ENCODE results near the gene POLR1A. TPM values are rescaled to one million over a fixed set of nuclear protein-coding genes. Genes with fewer than 3 reads are reported as not detected.

Gene POLR1A
- total RNA-seq, 2 experiments from 2014 or later = 25.2 to 29.7 TPM

DNA sequence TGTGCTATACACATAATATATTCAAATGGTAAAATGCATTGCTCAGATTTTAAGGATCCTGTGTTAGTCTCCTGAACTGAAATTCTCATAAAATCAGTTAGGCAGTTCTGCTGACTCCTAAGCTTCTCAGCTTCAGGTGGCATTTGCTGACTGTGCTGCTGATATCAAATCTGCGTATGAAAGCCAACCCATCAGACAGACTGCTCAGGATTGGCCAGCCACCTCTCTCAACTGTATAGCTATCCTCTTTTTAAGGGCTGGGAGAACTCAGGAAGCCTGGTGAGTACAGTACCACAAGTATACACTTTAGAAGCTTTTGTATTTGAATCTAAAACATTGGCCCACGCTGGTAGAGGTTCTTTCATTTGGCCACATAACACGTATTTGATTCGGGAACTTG is 29.0 kb upstream of the POLR1A start:
- POLR2A ChIA-PET = no interaction called here
- Mint-ChIP-seq H3K27ac (no peak overlapping the region), H3K4me1 (peaks cover 5% of the 10 kb centered on the region)

DNA sequence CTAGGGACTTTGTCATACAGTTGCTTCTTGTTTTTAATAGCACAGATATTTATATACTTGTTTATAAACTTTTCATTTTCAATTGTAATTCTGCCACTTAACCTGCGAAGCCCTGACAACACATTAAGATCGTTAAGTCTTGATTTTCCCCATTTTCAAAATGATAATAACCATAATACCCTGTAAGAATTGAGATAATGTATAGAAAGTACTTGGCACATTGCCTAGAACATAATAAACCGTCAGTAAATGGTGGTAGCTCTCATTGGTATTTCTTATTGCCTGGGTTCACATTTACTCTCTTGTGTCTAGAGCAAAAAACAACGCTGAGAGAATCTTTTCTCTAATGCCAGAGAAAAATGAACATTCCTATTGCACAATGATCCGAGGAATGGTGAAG is 19.0 kb upstream of the POLR1A start:
- CTCF ChIA-PET = interaction anchor here (1.5 kb wide), 1 partner anchor 45 kb away, joined by 3 read pairs; no protein-coding TSS in a partner anchor
- POLR2A ChIA-PET = no interaction called here
- peaks cover 79% of the 10 kb centered on the region for H3K36me3 Mint-ChIP-seq (ENCODE audit: low read depth)
- H3K9me3 Mint-ChIP-seq = no peaks in the 10 kb centered on the region
- no peaks in the 10 kb centered on the region for H3K27me3 Mint-ChIP-seq
- no peak for DNase-seq
- H3K4me1 Mint-ChIP-seq = no peaks in the 10 kb centered on the region
- H3K27ac Mint-ChIP-seq = no peak overlapping the region
- H3K4me3 Mint-ChIP-seq = no peak overlapping the region

More for the DNA sequence above, 29.0 kb upstream of the POLR1A start:
- H3K36me3 Mint-ChIP-seq (ENCODE audit: low read depth) = peaks cover 95% of the 10 kb centered on the region
- no peak for DNase-seq
- H3K9me3 Mint-ChIP-seq = no peaks in the 10 kb centered on the region
- CTCF ChIA-PET = interaction anchor here (1.4 to 1.8 kb wide), 2 partner anchors 46 to 307 kb away, joined by 3 to 5 read pairs; no protein-coding TSS in a partner anchor
- no peaks in the 10 kb centered on the region for H3K27me3 Mint-ChIP-seq
- H3K4me3 Mint-ChIP-seq = no peak overlapping the region

DNA sequence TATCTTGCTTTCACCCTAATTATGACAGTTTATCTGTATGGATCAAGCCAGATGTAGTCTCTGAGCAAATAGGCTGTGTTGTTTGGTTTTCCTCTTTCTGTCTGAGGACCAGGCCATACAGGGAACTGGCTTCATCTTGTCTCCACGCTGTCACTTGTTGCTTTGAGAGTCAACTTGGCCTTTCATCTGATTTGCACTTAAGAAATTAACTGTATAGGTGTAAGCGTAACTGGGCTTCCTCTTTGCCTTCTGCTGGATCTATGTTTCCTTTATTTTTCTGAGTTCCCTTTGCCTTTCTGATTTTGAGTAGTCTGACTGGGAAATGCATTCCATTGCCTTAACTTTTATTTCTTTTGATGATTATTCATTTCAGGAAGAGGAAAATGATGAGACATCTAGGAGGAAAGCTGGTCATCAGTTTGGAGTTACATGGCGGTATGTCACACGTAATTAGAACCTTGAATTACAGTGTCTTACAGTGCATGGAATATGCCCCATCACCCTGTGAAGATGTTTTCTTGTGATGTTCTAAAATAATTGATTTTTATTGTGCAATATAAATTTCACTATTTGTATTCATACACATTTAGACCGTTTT is 17.7 kb upstream of the POLR1A start:
- no peaks in the 10 kb centered on the region for H3K9me3 Mint-ChIP-seq
- H3K4me3 Mint-ChIP-seq = no peak overlapping the region
- H3K4me1 Mint-ChIP-seq = no peaks in the 10 kb centered on the region
- ChIA-PET CTCF (interaction anchor here (0.6 to 1.5 kb wide), 2 partner anchors 43 to 243 kb away, joined by 3 read pairs; no protein-coding TSS in a partner anchor), POLR2A (no interaction called here)
- peaks cover 80% of the 10 kb centered on the region for H3K36me3 Mint-ChIP-seq (ENCODE audit: low read depth)
- no peak overlapping the region for H3K27ac Mint-ChIP-seq
- no peaks in the 10 kb centered on the region for H3K27me3 Mint-ChIP-seq
- DNase-seq = no peak

DNA sequence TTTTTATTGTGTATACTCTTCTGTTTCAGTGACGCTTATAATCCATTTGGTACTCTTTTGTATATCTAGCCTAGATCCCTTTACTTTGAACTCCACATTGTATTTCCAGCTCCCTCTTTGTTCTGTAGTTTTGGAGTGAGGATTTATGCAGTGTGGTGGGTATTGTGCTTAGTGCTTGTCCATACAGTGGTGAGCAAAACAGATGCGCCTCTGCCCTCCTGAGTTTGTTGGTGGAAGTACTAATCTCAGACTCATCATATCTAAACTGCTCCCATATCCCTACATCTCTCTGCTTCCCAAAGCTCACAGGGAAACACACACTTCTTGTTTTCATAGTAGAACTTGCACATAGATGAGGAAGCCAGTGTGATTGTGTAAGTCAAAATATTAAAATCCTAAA is 12.4 kb upstream of the POLR1A start:
- no peak overlapping the region for H3K27ac Mint-ChIP-seq
- ChIA-PET POLR2A (interaction anchor here (1.4 to 2.9 kb wide), 3 partner anchors 8 to 18 kb away, joined by 5 to 10 read pairs (median 5); no protein-coding TSS in a partner anchor), CTCF (interaction anchor here (1.6 kb wide), 1 partner anchor 291 kb away, joined by 6 read pairs; no protein-coding TSS in a partner anchor)
- H3K27me3 Mint-ChIP-seq = no peaks in the 10 kb centered on the region
- DNase-seq = no peak
- peaks cover 81% of the 10 kb centered on the region for H3K36me3 Mint-ChIP-seq (ENCODE audit: low read depth)
- no peaks in the 10 kb centered on the region for H3K9me3 Mint-ChIP-seq
- H3K4me1 Mint-ChIP-seq = no peaks in the 10 kb centered on the region
- no peak overlapping the region for H3K4me3 Mint-ChIP-seq

DNA sequence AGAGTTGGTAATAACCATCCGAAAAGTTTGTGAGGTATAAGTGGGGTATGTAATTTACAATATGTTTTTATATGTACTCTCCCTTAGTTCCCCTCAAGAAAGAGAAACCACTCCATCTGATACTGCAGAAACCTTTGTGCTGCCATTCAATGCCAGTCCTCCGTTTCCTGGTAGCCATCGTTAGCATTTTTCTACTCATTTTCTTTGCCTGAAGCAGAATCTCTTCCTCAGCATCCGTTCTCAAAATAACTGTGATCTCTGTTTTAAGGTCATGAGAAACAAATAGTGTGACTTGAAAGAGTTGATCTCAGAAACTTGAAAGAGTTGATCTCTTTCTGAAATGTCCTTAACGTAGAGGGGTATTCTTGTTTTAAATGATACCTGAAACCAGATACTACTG is 1.3 kb upstream of the POLR1A start:
- no peak for DNase-seq

DNA sequence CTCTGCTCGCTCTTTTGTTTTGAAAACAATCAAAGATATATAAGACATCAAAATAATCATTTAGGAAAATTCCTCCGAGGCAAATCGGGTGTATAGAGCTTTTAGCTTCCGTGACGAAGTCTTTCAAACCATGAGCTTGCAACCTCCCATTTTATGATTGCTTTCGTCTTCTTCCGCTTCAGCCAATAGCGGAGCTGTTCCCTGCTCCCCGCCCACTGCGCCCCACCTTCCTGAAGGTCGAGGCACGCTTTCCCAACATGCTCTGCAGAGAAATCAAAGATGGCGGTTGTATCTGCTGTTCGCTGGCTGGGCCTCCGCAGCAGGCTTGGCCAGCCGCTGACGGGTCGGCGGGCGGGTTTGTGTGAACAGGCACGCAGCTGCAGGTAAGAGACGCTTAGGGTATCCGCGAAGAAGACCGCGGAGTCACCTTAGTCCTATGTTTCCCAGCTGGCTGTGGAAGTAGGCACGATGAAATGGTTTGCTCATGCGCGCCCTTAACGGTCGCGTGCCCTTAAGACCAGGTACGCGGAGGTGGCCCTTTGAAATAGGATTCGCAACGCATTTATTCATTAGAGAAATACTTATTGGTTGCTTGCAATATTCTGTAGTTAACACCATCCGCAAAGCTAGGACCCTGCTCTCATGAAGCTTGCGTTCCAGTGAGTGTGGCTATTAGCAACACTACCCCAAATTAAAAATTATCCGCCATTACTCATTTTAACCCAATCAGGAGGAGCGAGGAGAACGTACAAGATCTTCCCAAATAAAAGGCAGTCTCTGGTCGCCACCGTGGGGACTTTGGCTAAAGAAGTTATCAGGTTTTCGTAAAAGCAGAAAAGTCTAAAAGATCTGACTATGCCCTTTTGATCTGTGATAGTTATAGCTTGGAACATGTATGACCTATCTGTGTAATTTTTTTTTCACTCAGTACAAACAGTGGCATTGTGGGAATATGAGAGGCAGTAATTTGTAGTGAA is 571 bp upstream of the POLR1A start, which contains the start of gene PTCD3:
Gene PTCD3, plus strand, starts transcription at position 267 of the 977 bp plus-strand sequence. Its CDS starts 13 bp downstream, at position 280.
- peaks cover 3% of the 10 kb centered on the region for H3K9me3 Mint-ChIP-seq
- no peaks in the 10 kb centered on the region for H3K27me3 Mint-ChIP-seq
- POLR2A ChIA-PET = interaction anchor here (0.6 to 2.1 kb wide), 46 partner anchors 9 to 567 kb away, joined by 3 to 21 read pairs (median 4); partner anchors contain the start of genes IMMT, KDM3A, MAT2A and MRPL35
- H3K27ac Mint-ChIP-seq = peak within 1 kb of the TSS; percentile 92
- peaks cover 55% of the 10 kb centered on the region for H3K4me1 Mint-ChIP-seq
- CTCF ChIA-PET = interaction anchor here (0.9 to 2.9 kb wide), 9 partner anchors 10 to 279 kb away, joined by 3 to 17 read pairs (median 6); no protein-coding TSS in a partner anchor
- H3K4me3 Mint-ChIP-seq = peak within 1 kb of the TSS; percentile 80
- peak; percentile 96 for DNase-seq
- H3K36me3 Mint-ChIP-seq (ENCODE audit: low read depth) = peaks cover 59% of the 10 kb centered on the region

More for the DNA sequence above, 1.3 kb upstream of the POLR1A start:
- peak overlapping the region; percentile 80 for H3K4me3 Mint-ChIP-seq
- ChIA-PET POLR2A (interaction anchor here (1.0 to 2.1 kb wide), 22 partner anchors 9 to 568 kb away, joined by 3 to 21 read pairs (median 8); partner anchors contain the start of genes IMMT, KDM3A, MAT2A and ST3GAL5), CTCF (interaction anchor here (1.5 to 2.9 kb wide), 5 partner anchors 27 to 279 kb away, joined by 5 to 17 read pairs (median 8); no protein-coding TSS in a partner anchor)
- peaks cover 3% of the 10 kb centered on the region for H3K9me3 Mint-ChIP-seq
- peaks cover 57% of the 10 kb centered on the region for H3K36me3 Mint-ChIP-seq (ENCODE audit: low read depth)
- H3K27ac Mint-ChIP-seq = peak overlapping the region; percentile 92
- H3K4me1 Mint-ChIP-seq = peaks cover 49% of the 10 kb centered on the region
- H3K27me3 Mint-ChIP-seq = no peaks in the 10 kb centered on the region

DNA sequence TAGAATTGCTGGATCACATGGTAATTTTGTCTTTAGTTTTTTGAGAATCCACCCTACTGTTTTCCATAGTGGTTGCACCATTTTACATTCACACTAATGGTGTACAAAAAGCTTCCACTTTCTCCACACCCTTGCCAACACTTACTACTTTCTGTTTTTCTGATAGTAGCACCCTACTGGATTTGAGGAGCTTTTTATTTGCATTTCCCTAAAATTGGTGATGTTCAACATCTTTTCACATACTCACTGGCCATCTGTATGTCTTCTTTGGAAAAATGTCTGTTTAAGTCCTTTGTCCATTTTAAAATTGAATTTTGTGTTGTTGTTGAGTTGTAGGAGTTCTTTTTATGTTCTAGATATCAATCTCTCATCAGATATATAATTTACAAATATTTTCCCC is 3.5 kb downstream of the POLR1A start:
- Mint-ChIP-seq H3K4me3 (no peak overlapping the region), H3K4me1 (peaks cover 52% of the 10 kb centered on the region)
- POLR2A ChIA-PET = interaction anchor here (1.1 kb wide), 1 partner anchor 13 kb away, joined by 3 read pairs; no protein-coding TSS in a partner anchor

DNA sequence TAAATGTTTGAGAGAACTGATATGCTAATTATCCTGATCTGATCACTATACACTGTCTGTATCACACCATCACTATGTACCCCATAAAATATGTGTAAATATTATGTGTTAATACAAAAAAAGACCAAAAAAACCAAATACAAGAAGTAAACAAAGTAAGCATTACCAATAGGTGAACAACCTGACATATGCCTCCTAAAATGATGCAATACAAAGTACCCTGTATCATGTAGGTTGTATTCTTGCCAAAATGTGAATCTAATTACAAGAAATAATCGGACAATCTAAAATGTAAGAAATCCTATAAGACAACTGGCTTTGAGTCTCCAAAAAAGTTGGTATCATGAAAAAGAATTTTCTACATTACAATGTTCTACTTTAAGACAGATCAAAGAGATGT is 7.8 kb downstream of the POLR1A start:
- peaks cover 3% of the 10 kb centered on the region for H3K9me3 Mint-ChIP-seq
- CTCF ChIA-PET = interaction anchor here (0.8 to 1.5 kb wide), 3 partner anchors 10 to 270 kb away, joined by 4 read pairs; no protein-coding TSS in a partner anchor
- H3K4me1 Mint-ChIP-seq = peaks cover 38% of the 10 kb centered on the region
- no peaks in the 10 kb centered on the region for H3K27me3 Mint-ChIP-seq
- H3K27ac Mint-ChIP-seq = no peak overlapping the region
- no peak overlapping the region for H3K4me3 Mint-ChIP-seq
- H3K36me3 Mint-ChIP-seq (ENCODE audit: low read depth) = peaks cover 62% of the 10 kb centered on the region
- POLR2A ChIA-PET = no interaction called here
- DNase-seq = no peak

More for the DNA sequence above, 3.5 kb downstream of the POLR1A start:
- no peak for DNase-seq
- CTCF ChIA-PET = interaction anchor here (1.3 to 1.8 kb wide), 2 partner anchors 14 to 275 kb away, joined by 3 to 5 read pairs; no protein-coding TSS in a partner anchor
- H3K27me3 Mint-ChIP-seq = no peaks in the 10 kb centered on the region
- H3K36me3 Mint-ChIP-seq (ENCODE audit: low read depth) = peaks cover 50% of the 10 kb centered on the region
- no peak overlapping the region for H3K27ac Mint-ChIP-seq
- peaks cover 3% of the 10 kb centered on the region for H3K9me3 Mint-ChIP-seq

DNA sequence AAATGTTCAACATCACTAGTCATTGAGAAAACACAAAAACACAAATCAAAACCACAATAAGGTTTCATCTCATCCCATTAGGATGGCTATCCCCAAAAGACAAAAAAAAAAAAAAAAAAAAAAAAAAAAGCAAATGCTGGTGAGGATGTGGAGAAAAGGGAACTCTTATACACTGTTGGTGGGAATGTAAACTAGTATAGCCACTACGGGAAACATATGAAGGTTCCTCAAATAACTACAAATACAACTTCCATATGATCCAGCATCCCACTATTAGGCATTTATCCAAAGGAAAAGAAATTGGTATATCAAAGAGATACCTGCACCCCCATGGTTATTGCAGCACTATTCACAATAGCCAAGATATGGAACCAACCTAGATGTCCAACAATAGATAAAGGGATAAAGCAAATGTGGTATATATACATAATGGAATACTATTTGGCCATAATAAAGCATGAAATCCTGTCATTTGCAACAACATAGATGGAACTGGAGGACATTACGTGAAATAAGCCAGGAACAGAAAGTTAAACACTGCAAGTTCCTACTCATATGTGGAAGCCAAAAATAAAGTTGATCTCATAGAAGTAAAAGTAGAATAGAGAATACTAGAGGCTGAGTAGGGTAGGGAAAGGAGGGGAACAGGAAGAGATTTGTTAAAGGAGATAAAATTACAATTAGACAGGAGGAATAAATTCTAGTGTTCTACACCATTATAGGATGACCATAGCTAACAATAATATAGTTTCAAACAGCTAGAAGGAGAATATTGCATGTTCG is 8.4 kb downstream of the POLR1A start:
- no peak overlapping the region for H3K27ac Mint-ChIP-seq
- H3K4me3 Mint-ChIP-seq = no peak overlapping the region
- H3K9me3 Mint-ChIP-seq = peaks cover 1% of the 10 kb centered on the region
- ChIA-PET CTCF (interaction anchor here (1.4 to 1.5 kb wide), 2 partner anchors 9 to 270 kb away, joined by 4 to 9 read pairs; no protein-coding TSS in a partner anchor), POLR2A (interaction anchor here (2.8 kb wide), 1 partner anchor 9 kb away, joined by 12 read pairs; the partner anchor contains the start of genes POLR1A and PTCD3)
- peaks cover 56% of the 10 kb centered on the region for H3K36me3 Mint-ChIP-seq (ENCODE audit: low read depth)
- no peaks in the 10 kb centered on the region for H3K27me3 Mint-ChIP-seq
- H3K4me1 Mint-ChIP-seq = peaks cover 32% of the 10 kb centered on the region
- no peak for DNase-seq

DNA sequence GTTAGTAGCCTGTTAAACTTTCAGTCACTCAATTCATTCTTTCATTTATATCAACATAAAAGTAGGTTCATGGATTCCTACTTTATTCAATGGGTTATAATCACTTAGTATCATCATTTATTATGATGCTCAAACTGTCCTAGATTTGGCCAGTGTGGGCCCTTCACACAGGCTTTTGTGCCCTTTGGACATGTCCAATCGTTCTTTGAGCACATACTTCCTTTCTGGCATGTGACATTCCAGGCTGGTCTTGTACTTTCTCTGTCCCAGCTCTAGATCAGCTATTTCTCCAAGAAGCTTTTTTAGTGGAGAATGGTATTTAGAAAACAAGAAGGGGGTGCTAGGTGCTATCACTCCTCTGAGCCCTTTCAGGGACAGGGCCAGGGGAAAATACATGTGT is 11.5 kb downstream of the POLR1A start:
- CTCF ChIA-PET = interaction anchor here (0.6 kb wide), 1 partner anchor 289 kb away, joined by 3 read pairs; no protein-coding TSS in a partner anchor
- no peak for DNase-seq
- H3K36me3 Mint-ChIP-seq (ENCODE audit: low read depth) = peaks cover 52% of the 10 kb centered on the region
- H3K27me3 Mint-ChIP-seq = no peaks in the 10 kb centered on the region
- H3K4me1 Mint-ChIP-seq = peaks cover 19% of the 10 kb centered on the region
- no peaks in the 10 kb centered on the region for H3K9me3 Mint-ChIP-seq
- POLR2A ChIA-PET = interaction anchor here (2.8 kb wide), 1 partner anchor 12 kb away, joined by 12 read pairs; the partner anchor contains the start of genes POLR1A and PTCD3
- H3K27ac Mint-ChIP-seq = no peak overlapping the region
- H3K4me3 Mint-ChIP-seq = no peak overlapping the region

DNA sequence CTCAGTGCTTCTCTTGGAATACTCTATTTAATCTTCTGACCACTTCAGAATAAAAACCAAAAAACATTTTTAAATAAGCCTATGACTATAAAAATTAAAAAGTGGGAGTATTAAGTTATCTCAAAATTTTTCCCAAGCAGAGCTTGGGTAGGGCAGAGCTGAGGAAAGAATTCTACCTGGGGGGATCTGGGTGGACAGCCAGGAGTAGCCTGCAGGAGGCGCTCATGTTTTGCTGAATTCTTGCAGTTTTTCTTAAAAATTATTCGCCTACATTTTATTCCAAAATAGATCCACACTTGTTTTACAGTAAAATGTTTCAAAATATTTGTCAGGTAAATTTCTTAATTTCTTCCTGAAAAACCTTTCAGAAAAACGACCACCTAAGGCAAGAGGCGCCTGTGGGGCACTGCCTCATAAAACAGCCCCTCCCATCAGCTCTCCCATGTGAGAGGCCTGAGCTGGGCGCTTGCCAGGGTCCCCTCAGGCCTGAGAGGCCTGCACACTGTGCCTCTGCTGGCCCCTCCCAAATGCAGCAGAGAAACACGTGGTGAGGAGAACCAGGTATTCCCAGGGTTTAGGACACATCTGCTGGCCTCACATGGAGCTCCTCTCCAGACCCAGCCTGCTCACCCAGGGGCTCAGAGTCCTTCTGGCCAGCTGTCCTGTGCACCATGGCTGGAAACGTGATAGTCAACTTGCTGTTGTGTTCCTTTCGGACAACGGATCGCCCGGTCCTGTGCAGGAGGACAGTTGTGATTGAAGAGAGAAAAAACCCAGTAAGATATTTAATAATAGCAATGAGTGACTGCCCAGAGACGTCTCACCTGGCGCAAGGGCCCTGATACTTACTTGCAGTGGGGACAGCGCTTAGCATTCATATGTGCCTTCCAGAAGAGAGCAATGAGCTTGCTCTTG is 17.5 kb downstream of the POLR1A start:
- Mint-ChIP-seq H3K4me3 (no peak overlapping the region), H3K36me3 (ENCODE audit: low read depth) (peaks cover 30% of the 10 kb centered on the region), H3K9me3 (no peaks in the 10 kb centered on the region)

More for the DNA sequence above, 17.5 kb downstream of the POLR1A start:
- ChIA-PET POLR2A (interaction anchor here (1.2 to 2.0 kb wide), 2 partner anchors 16 to 18 kb away, joined by 6 to 8 read pairs; partner anchors contain the start of genes POLR1A and PTCD3), CTCF (interaction anchor here (0.5 to 2.2 kb wide), 19 partner anchors 8 to 798 kb away, joined by 3 to 15 read pairs (median 4); no protein-coding TSS in a partner anchor)
- Mint-ChIP-seq H3K27me3 (no peaks in the 10 kb centered on the region), H3K27ac (no peak overlapping the region), H3K4me1 (no peaks in the 10 kb centered on the region)
- no peak for DNase-seq
